Endodermal cell (in vitro differentiated cells): ENCODE results near the gene ABI2. TPM values are rescaled to one million over a fixed set of nuclear protein-coding genes. Genes with fewer than 3 reads are reported as not detected.
"Not testable (repeated sequence)": the region's sequence is repeated elsewhere in the genome, so short reads cannot be mapped to it uniquely, and the experiment has no call there.

Experiments used
- DNase-seq: peaks from one replicate; pipeline ENCODE4 v3.0.0-alpha.2; 2017
- H3K27ac ChIP-seq: 2 replicates; pipeline ENCODE4 v1.5.1; 2013; ENCODE audit warnings: mild to moderate bottlenecking, low read depth, low read length, moderate library complexity
- H3K27me3 ChIP-seq: 2 replicates; pipeline ENCODE4 v1.6.1; 2013; ENCODE audit warnings: mild to moderate bottlenecking, low read length, moderate library complexity; ENCODE audit not compliant: insufficient read depth, control insufficient read depth, poor library complexity, severe bottlenecking
- H3K36me3 ChIP-seq: 2 replicates; pipeline ENCODE4 v1.7.0; 2013; ENCODE audit warnings: mild to moderate bottlenecking, low read length, moderate library complexity; ENCODE audit not compliant: control insufficient read depth, insufficient read depth
- H3K4me1 ChIP-seq: one replicate; pipeline ENCODE4 v1.7.0; 2013; ENCODE audit warnings: low read length; ENCODE audit not compliant: control insufficient read depth, insufficient read depth
- H3K4me3 ChIP-seq: 2 replicates; pipeline ENCODE4 v1.5.1; 2013; ENCODE audit warnings: mild to moderate bottlenecking, low read length, moderate library complexity
- H3K9ac ChIP-seq: 2 replicates; pipeline ENCODE4 v1.6.1; 2013; ENCODE audit warnings: mild to moderate bottlenecking, low read length, moderate library complexity; ENCODE audit not compliant: poor library complexity, severe bottlenecking; ENCODE audit errors: extremely low read depth
- H3K9me3 ChIP-seq: 2 replicates; pipeline ENCODE4 v1.6.1; 2013; ENCODE audit warnings: mild to moderate bottlenecking, low read length, moderate library complexity; ENCODE audit not compliant: control insufficient read depth
- H3K27ac Mint-ChIP-seq: 2 replicates; pipeline ENCODE4 v1.8.0; 2020; ENCODE audit warnings: mixed read lengths
- H3K27me3 Mint-ChIP-seq: 2 replicates; pipeline ENCODE4 v1.8.0; 2021; ENCODE audit warnings: mild to moderate bottlenecking, mixed read lengths; ENCODE audit not compliant: insufficient read depth
- H3K36me3 Mint-ChIP-seq: 2 replicates; pipeline ENCODE4 v1.8.0; 2020; ENCODE audit warnings: low read depth, mixed read lengths
- H3K4me1 Mint-ChIP-seq: 2 replicates; pipeline ENCODE4 v1.8.0; 2020; ENCODE audit warnings: mixed read lengths
- H3K4me3 Mint-ChIP-seq: 2 replicates; pipeline ENCODE4 v1.8.0; 2020; ENCODE audit warnings: mild to moderate bottlenecking, moderate library complexity, mixed read lengths
- H3K9me3 Mint-ChIP-seq: 2 replicates; pipeline ENCODE4 v1.8.0; 2020; ENCODE audit warnings: mild to moderate bottlenecking, mixed read lengths
- WGBS, 2 experiments: methylation state at CpG; one replicate each; pipeline versions ENCODE4 v1.1.5 to v1.1.7; 2013; ENCODE audit warnings: missing lambda C conversion rate in 2 of 2, mixed read lengths in 1 of 2; ENCODE audit not compliant: insufficient coverage in 1 of 2, insufficient read length in 1 of 2; 5-methylcytosine and 5-hydroxymethylcytosine counted together
- total RNA-seq, 2 donors: library from RNA; stranded (reverse); fragmentation: NEBNext Ultra II Directional in 1 of 2; extraction: Animal tissue kit (Norgen Biotek cat#: 25700) in 1 of 2; gene quantifications; 2 replicates in 1 of 2; 3 replicates in 1 of 2; pipeline ENCODE4 v1.2.1, GENCODE V29; 2021
- TF ChIP-seq, protein P1 (sequence below): fragments of 200-600 bp; sonication (generic); conservative IDR thresholded peaks from 2 replicates; pipeline ENCODE4 v1.5.0; 2021; ENCODE audit warnings: antibody characterized with exemption, mild to moderate bottlenecking

The ABI2 gene
- total RNA-seq, 2 donors from 2014 or later = 115 to 139 TPM

DNA sequence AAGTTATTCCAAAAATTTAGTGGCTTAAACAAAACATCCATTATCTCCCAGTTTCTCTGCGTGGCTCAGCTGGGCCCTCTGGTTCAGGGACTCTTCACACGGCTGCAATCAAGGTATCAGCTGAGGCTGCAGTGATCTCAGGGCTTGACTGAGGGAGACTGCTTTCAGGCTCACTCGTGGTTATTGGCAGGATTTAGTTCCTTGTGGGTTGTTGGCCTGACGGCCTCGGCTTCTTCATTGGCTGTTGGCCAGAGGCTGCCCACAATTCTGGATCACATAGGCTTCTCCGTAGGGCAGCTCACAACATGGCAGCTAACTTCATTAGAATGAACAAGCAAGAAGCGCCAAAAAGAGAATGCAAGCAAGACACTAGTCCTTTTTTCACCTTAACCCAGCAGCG is 90.1 kb downstream of the ABI2 start:
- Mint-ChIP-seq H3K27me3 (no peaks in the 10 kb centered on the region), H3K9me3 (no peaks in the 10 kb centered on the region), H3K4me3 (no peak overlapping the region), H3K4me1 (no peaks in the 10 kb centered on the region), H3K27ac (no peak overlapping the region), H3K36me3 (peaks cover 70% of the 10 kb centered on the region)
- Histone ChIP-seq H3K4me1 (no peaks in the 10 kb centered on the region), H3K9me3 (no peaks in the 10 kb centered on the region), H3K9ac (no peak overlapping the region), H3K36me3 (peaks cover 64% of the 10 kb centered on the region), H3K4me3 (no peak overlapping the region), H3K27ac (no peak overlapping the region), H3K27me3 (no peaks in the 10 kb centered on the region)
- WGBS, 2 experiments = 92 to 96% methylated on average over 4 to 8 of the region's 8 CpGs
- TF ChIP-seq, protein P1, sequence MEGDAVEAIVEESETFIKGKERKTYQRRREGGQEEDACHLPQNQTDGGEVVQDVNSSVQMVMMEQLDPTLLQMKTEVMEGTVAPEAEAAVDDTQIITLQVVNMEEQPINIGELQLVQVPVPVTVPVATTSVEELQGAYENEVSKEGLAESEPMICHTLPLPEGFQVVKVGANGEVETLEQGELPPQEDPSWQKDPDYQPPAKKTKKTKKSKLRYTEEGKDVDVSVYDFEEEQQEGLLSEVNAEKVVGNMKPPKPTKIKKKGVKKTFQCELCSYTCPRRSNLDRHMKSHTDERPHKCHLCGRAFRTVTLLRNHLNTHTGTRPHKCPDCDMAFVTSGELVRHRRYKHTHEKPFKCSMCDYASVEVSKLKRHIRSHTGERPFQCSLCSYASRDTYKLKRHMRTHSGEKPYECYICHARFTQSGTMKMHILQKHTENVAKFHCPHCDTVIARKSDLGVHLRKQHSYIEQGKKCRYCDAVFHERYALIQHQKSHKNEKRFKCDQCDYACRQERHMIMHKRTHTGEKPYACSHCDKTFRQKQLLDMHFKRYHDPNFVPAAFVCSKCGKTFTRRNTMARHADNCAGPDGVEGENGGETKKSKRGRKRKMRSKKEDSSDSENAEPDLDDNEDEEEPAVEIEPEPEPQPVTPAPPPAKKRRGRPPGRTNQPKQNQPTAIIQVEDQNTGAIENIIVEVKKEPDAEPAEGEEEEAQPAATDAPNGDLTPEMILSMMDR = no peak
- no peak for DNase-seq

DNA sequence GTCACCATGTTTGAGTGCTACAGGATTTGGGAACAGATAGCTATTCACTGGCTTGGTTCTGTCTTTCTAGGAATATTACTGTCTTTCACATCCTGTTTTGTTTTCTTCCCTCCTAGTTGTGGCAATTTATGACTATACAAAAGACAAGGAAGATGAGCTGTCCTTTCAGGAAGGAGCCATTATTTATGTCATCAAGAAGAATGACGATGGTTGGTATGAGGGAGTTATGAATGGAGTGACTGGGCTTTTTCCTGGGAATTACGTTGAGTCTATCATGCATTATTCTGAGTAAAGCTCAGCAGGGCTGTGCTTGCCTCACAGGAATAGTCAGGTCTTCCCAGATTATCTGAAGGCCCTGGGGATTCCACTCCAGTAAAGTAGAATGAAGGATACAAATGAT is 98.9 kb downstream of the ABI2 start:
- Histone ChIP-seq H3K27me3 (no peaks in the 10 kb centered on the region), H3K9me3 (no peaks in the 10 kb centered on the region), H3K36me3 (peaks cover 66% of the 10 kb centered on the region), H3K4me1 (no peaks in the 10 kb centered on the region), H3K27ac (no peak overlapping the region), H3K4me3 (no peak overlapping the region), H3K9ac (no peak overlapping the region)
- Mint-ChIP-seq H3K27me3 (no peaks in the 10 kb centered on the region), H3K27ac (no peak overlapping the region), H3K4me3 (no peak overlapping the region), H3K9me3 (no peaks in the 10 kb centered on the region), H3K4me1 (peaks cover 2% of the 10 kb centered on the region), H3K36me3 (peaks cover 56% of the 10 kb centered on the region)
- DNase-seq = no peak
- TF ChIP-seq, protein P1 = no peak
- 97 to 100% methylated on average over 1 to 2 of the region's 2 CpGs for WGBS, 2 experiments

DNA sequence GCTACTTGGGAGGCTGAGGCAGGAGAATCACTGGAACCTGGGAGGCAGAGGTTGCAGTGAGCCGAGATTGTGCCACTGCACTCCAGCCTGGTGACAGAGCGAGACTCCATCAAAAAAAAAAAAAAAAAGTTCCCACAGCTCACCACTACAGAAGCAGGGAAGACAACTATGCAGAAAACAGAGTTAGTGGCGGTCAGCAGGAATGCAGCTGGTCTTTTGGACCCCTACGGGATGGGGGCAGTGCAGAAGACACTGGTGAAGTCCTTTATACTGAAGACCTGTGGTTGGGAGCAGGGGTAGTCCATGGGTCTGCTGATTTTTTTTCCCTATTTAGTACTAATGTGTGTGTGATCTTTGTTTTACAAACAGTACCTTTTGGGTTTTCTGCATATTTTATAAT is 101.4 kb downstream of the ABI2 start:
- not testable (repeated sequence) for H3K4me3 Mint-ChIP-seq, H3K4me3 ChIP-seq, H3K9me3 ChIP-seq, H3K9ac ChIP-seq, H3K27ac Mint-ChIP-seq, H3K27me3 ChIP-seq, H3K4me1 Mint-ChIP-seq, H3K27me3 Mint-ChIP-seq, H3K9me3 Mint-ChIP-seq, H3K27ac ChIP-seq, H3K4me1 ChIP-seq
- H3K36me3 Mint-ChIP-seq = peaks cover 50% of the 10 kb centered on the region
- peaks cover 63% of the 10 kb centered on the region for H3K36me3 ChIP-seq
- peak; percentile 51 for DNase-seq
- WGBS, 2 experiments = 97 to 100% methylated on average over 1 to 3 of the region's 4 CpGs
